BLaER1 treated with 17β-estradiol and CSF1 and Interleukin-3, amounts not matched to agents 10 nM and 100 nM (cell line): Measurements from ENCODE around the gene CAMK2G.

Experiments
- H3K27ac ChIP-seq, 11 experiments: shearing (Covaris generic); formaldehyde crosslinking; 2 replicates each; pipeline ENCODE4 v1.8.1; 2022
- H3K27me3 ChIP-seq, 11 experiments: shearing (Covaris generic); formaldehyde crosslinking; 2 replicates each; pipeline ENCODE4 v1.8.1; 2022
- H3K36me3 ChIP-seq, 11 experiments: shearing (Covaris generic); formaldehyde crosslinking; 2 replicates each; pipeline ENCODE4 v1.8.1; 2022
- H3K4me1 ChIP-seq, 10 experiments: shearing (Covaris generic); formaldehyde crosslinking; 2 replicates each; pipeline ENCODE4 v1.8.1; 2022
- H3K4me2 ChIP-seq, 11 experiments: shearing (Covaris generic); formaldehyde crosslinking; 2 replicates each; pipeline ENCODE4 v1.8.1; 2022
- H3K4me3 ChIP-seq, 10 experiments: shearing (Covaris generic); formaldehyde crosslinking; 2 replicates each; pipeline ENCODE4 v1.8.1; 2022
- H3K9ac ChIP-seq, 11 experiments: shearing (Covaris generic); formaldehyde crosslinking; 2 replicates each; pipeline ENCODE4 v1.8.1; 2022
- H3K9me3 ChIP-seq, 11 experiments: shearing (Covaris generic); formaldehyde crosslinking; replicated peaks in 1 of 11; 2 replicates each; pipeline ENCODE4 v1.8.1; 2022
- H4K20me1 ChIP-seq, 11 experiments: shearing (Covaris generic); formaldehyde crosslinking; 2 replicates each; pipeline ENCODE4 v1.8.1; 2022
- Cebpa-rat ChIP-seq, 11 experiments: shearing (Covaris generic); IDR thresholded peaks; 2 replicates each; pipeline ENCODE4 v1.8.1; 2022

CAMK2G gene

DNA sequence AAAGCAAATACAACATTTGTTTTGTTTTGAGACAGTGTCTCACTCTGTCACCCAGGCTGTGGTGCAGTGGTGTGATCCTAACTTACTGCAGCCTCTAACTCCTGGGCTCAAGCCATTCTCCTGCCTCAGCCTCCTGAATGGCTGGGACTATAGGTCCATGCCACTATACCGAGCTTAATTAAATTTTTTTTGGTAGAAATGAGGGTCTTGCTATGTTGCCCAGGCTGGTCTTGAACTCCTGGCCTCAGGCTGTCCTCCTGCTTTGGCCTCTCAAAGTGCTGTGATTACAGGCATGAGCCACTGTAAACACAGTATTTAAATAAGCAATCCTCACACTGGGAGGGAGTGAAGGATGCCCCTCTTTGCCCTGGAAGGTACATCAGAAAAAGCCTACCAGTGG lies 4.0 kb upstream of the CAMK2G start:
- Histone ChIP-seq H3K9ac (0 out of 22 replicates have a peak overlapping the region, but pooled peaks of 1 of the 11 experiments have one; percentile 2), H3K36me3 (no peaks in the 10 kb centered on the region), H3K4me2 (no peak overlapping the region), H3K4me1 (peaks cover 14 to 44% (median 33%) of the 10 kb centered on the region in 10 experiments), H3K4me3 (no peak overlapping the region), H4K20me1 (peaks cover under 1 to 1% (median under 1%) of the 10 kb centered on the region in 11 experiments; a peak in 12 of 22 replicates), H3K9me3 (no peaks in the 10 kb centered on the region), H3K27me3 (no peaks in the 10 kb centered on the region), H3K27ac (no peak overlapping the region)
- no peak for TF ChIP-seq Cebpa-rat (IDR thresholded peaks at IDR 0.05)

DNA sequence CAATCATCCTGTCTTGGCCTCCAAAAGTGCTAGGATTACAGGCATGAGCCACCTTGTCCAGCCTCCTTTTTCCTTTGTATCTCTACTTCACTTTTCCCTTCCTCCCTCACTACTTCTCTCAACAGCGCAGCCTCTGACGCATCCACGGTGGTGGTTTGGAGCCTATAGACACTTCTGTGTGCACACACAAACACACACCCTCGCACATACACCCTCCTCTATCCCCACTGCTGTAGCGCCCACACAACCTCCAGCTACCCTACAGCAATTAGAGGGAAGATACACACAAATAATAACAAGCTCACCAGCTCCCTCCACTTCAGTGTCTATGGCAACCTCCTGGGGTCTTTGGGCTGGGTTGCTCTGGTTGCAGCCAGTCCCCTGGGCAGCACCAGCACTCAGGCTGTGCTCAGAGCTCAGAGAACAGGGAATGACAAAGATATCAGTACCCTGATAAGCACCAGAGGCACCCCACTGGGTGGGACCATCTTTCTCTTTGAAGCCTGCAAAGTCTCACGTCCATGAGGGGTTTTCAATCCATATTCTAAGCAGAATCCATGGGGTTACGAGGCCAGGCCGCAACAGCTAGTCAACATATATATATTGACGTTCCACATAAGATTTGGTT lies 3.3 kb upstream of the CAMK2G start:
- Histone ChIP-seq H4K20me1 (peaks cover 7 to 8% (median 8%) of the 10 kb centered on the region in 11 experiments; a peak in 19 of 22 replicates), H3K4me2 (no peak overlapping the region), H3K27ac (no peak overlapping the region), H3K9ac (no peak overlapping the region), H3K9me3 (no peaks in the 10 kb centered on the region), H3K36me3 (no peaks in the 10 kb centered on the region), H3K27me3 (no peaks in the 10 kb centered on the region), H3K4me1 (peaks cover 21 to 51% (median 40%) of the 10 kb centered on the region in 10 experiments), H3K4me3 (no peak overlapping the region)
- no peak for TF ChIP-seq Cebpa-rat (IDR thresholded peaks at IDR 0.05)

DNA sequence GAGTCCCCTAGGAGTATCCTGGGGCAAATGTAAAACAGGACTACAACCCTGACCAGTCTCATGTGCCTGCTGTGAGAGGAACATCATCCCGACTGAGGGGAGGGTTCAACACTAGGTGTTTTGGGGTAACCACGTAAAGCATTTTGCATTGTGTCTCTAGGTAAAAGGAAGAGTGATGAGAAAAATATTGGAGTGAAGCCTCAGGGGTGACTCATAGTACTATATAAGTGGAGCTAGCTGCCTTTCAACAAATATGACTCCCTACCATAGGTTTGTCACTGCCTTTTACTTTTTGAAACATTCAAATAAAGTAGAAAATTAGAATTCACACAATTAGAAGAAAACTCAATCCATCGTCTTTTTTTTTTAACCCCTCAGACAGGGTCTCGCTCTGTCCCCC lies 2.6 kb upstream of the CAMK2G start:
- peaks cover 0 to 1% (median 0%) of the 10 kb centered on the region in 11 experiments; a peak in 2 of 22 replicates for H3K36me3 ChIP-seq
- no peak for TF ChIP-seq Cebpa-rat (IDR thresholded peaks at IDR 0.05)
- H3K27ac ChIP-seq = no peak overlapping the region
- no peak overlapping the region for H3K9ac ChIP-seq
- H3K4me1 ChIP-seq = peaks cover 28 to 58% (median 47%) of the 10 kb centered on the region in 10 experiments
- H3K4me2 ChIP-seq = 0 out of 22 replicates have a peak overlapping the region, but pooled peaks of 3 of the 11 experiments have one; percentile 25 to 90 (median 86)
- H3K4me3 ChIP-seq = no peak overlapping the region
- no peaks in the 10 kb centered on the region for H3K9me3 ChIP-seq
- peaks cover 9 to 15% (median 14%) of the 10 kb centered on the region in 11 experiments; a peak in 19 of 22 replicates for H4K20me1 ChIP-seq
- no peaks in the 10 kb centered on the region for H3K27me3 ChIP-seq

DNA sequence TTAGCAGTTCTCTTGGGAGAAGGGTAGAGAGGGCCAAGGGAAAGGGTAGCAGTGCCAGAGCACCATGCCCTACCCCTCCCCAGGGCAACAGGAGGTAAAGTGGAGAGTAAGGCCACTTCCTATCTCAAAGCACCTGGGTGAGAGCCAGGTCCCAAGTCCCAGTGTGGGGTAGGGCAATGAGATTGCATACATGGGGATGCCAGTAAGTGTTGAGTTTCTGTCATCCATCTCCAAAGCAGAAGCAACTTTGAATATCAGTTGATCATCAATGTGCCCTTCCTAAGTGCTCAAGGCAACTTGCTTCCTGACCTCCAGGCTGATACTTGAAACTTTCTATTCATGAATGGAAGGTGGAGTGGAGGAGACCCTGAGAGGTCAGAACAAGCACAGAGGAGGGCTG lies 2.2 kb upstream of the CAMK2G start:
- H3K27me3 ChIP-seq = no peaks in the 10 kb centered on the region
- H3K4me2 ChIP-seq = peak overlapping the region in 7 of 11 experiments; percentile 9 to 95 (median 90); a peak in 7 of 22 replicates
- peaks cover 32 to 59% (median 50%) of the 10 kb centered on the region in 10 experiments for H3K4me1 ChIP-seq
- no peak for TF ChIP-seq Cebpa-rat (IDR thresholded peaks at IDR 0.05)
- H3K9ac ChIP-seq = no peak overlapping the region
- peaks cover 9 to 19% (median 17%) of the 10 kb centered on the region in 11 experiments; a peak in 19 of 22 replicates for H4K20me1 ChIP-seq
- peaks cover 0 to 5% (median 3%) of the 10 kb centered on the region in 11 experiments; a peak in 6 of 22 replicates for H3K36me3 ChIP-seq
- H3K27ac ChIP-seq = peak overlapping the region in 1 of 11 experiments; percentile 2; a peak in 1 of 22 replicates
- no peaks in the 10 kb centered on the region for H3K9me3 ChIP-seq
- no peak overlapping the region for H3K4me3 ChIP-seq

DNA sequence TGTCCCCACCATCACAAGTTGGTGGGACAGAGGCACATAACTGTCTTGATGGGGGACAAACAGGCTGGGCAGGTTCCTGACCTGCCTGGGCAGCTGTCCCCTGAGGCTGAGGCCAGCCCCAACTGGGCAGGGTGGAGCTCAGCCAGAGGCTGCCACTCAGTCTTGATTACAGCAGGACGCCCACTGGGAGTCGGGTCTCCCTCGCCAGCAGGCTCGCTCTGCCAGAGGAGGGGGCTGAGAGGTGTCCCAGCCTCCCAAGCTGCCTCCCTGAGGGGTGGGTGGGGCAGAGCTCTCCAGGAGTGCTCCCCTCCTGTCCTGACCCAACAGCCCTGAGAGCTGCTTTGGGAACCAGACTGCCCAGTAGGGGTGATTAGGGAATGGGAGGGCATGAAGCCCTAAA lies 1.8 kb upstream of the CAMK2G start:
- H3K9me3 ChIP-seq = no peaks in the 10 kb centered on the region
- peaks cover 9 to 23% (median 19%) of the 10 kb centered on the region in 11 experiments; a peak in 19 of 22 replicates for H4K20me1 ChIP-seq
- no peak for TF ChIP-seq Cebpa-rat (IDR thresholded peaks at IDR 0.05)
- peaks cover 2 to 9% (median 6%) of the 10 kb centered on the region in 11 experiments; a peak in 14 of 22 replicates for H3K36me3 ChIP-seq
- no peak overlapping the region for H3K4me3 ChIP-seq
- H3K9ac ChIP-seq = no peak overlapping the region
- peak overlapping the region in 1 of 11 experiments; percentile 2; a peak in 2 of 22 replicates for H3K27ac ChIP-seq
- peaks cover 32 to 59% (median 52%) of the 10 kb centered on the region in 10 experiments for H3K4me1 ChIP-seq
- H3K27me3 ChIP-seq = no peaks in the 10 kb centered on the region
- peak overlapping the region in 7 of 11 experiments; percentile 9 to 95 (median 90); a peak in 7 of 22 replicates for H3K4me2 ChIP-seq

DNA sequence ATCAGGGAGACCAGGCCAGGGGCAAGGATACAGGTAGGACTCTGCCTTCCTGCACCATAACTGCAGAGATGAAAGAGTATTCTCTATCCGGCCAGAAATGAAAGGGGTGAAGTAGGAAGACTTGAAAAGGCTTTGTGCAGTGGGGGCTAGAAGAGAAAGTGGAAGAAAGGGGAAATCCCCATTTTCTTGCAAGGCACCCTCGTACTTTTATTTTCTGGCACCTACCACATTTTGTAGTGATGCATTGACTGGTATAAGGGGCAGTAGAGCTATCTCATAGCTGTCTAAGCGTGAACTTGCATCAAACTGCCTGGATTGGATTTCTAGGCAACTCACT lies 752 bp upstream of the CAMK2G start:
- H3K9ac ChIP-seq = peak overlapping the region; percentile 60 to 85 (median 76); a peak in 20 of 22 replicates
- peaks cover 7 to 19% (median 17%) of the 10 kb centered on the region in 11 experiments; a peak in 20 of 22 replicates for H3K36me3 ChIP-seq
- H3K9me3 ChIP-seq = no peaks in the 10 kb centered on the region
- peaks cover 30 to 59% (median 49%) of the 10 kb centered on the region in 10 experiments for H3K4me1 ChIP-seq
- H3K4me2 ChIP-seq = peak overlapping the region; percentile 82 to 99 (median 94)
- H3K4me3 ChIP-seq = peak overlapping the region; percentile 60 to 80 (median 68)
- 0 out of 22 replicates have a peak, but pooled peaks of 1 of the 11 experiments have one; percentile 1 for TF ChIP-seq Cebpa-rat (IDR thresholded peaks at IDR 0.05)
- no peaks in the 10 kb centered on the region for H3K27me3 ChIP-seq
- peak overlapping the region in 9 of 11 experiments; percentile 52 to 86 (median 79); a peak in 17 of 22 replicates for H3K27ac ChIP-seq
- peaks cover 9 to 29% (median 19%) of the 10 kb centered on the region in 11 experiments; a peak in 19 of 22 replicates for H4K20me1 ChIP-seq

DNA sequence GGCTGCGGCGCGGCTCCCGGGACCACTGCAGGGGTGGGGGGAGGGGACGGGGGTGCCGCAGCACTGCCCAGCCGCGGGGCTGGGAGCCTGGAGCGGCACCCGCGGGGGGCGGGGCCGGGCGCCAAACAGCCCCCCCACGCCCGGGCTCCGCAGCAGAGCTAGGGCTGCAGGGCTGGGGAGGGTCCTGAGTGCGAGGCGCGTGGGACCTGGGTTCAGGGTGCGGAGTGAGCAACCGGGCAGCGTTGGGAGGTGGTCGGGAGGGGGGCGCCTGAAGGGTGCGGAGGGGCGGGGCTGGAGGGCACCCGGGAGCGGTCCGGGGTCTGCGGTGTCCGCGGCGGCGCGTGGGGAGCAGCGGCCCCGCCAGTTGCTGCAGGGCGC lies 528 bp downstream of the CAMK2G start:
- Histone ChIP-seq H4K20me1 (peaks cover 9 to 29% (median 19%) of the 10 kb centered on the region in 11 experiments; a peak in 19 of 22 replicates), H3K36me3 (peaks cover 14 to 32% (median 28%) of the 10 kb centered on the region in 11 experiments; a peak in 21 of 22 replicates), H3K27me3 (no peaks in the 10 kb centered on the region), H3K27ac (peak overlapping the region in 4 of 11 experiments; percentile 28 to 69 (median 54); a peak in 4 of 22 replicates), H3K9ac (peak overlapping the region; percentile 45 to 81 (median 73); a peak in 16 of 22 replicates), H3K9me3 (no peaks in the 10 kb centered on the region), H3K4me2 (peak overlapping the region; percentile 47 to 70 (median 58); a peak in 15 of 22 replicates), H3K4me3 (peak overlapping the region; percentile 60 to 80 (median 68)), H3K4me1 (peaks cover 29 to 56% (median 44%) of the 10 kb centered on the region in 10 experiments)
- no peak for TF ChIP-seq Cebpa-rat (IDR thresholded peaks at IDR 0.05)

DNA sequence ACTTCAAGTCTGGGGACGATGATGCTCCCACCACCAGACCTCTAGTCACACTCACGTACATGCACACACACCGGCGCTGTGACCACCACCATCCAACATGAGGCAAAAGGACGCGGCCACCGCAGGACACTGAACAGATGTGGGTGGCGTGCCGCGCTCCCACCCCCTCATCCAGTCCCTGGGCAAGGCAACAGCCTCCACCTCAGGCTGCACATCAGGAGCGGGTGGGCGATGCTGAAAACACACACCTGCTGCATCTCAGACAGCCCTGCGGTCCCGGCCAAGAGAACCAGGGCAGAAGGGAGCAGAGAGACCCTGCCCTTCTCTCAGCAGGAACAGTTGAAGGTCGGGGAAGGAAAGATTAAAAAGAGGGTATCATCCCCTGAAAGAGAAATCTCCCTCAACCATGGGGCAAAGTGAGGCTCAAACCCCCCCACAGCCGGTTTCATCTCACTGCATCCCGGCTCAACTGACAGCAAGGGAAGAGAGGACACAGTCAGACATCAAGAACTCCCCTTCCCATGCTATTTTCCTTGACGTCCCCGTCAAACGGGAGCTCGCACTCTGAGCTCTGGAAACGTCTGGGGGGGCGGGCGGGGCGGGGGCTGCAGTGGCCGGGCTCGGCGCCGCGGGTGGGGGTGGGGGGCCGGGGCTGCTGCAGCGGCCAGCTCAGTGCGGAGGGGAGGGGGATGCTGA lies 1.1 kb downstream of the CAMK2G start:
- Histone ChIP-seq H3K36me3 (peaks cover 14 to 38% (median 32%) of the 10 kb centered on the region in 11 experiments; a peak in 21 of 22 replicates), H4K20me1 (peaks cover 9 to 29% (median 19%) of the 10 kb centered on the region in 11 experiments; a peak in 19 of 22 replicates), H3K9ac (peak overlapping the region; percentile 27 to 76 (median 55); a peak in 18 of 22 replicates), H3K9me3 (no peaks in the 10 kb centered on the region), H3K27me3 (no peaks in the 10 kb centered on the region), H3K4me3 (peak overlapping the region; percentile 12 to 80 (median 68); a peak in 19 of 20 replicates), H3K4me2 (peak overlapping the region; percentile 79 to 96 (median 90)), H3K4me1 (peaks cover 34 to 62% (median 50%) of the 10 kb centered on the region in 10 experiments), H3K27ac (no peak overlapping the region; a peak in 2 of 22 replicates)
- no peak for TF ChIP-seq Cebpa-rat (IDR thresholded peaks at IDR 0.05)
